B cell (primary cell): Measurements from ENCODE around the gene RIPOR2. TPM values are rescaled to one million over a fixed set of nuclear protein-coding genes. Genes with fewer than 3 reads are reported as not detected.
A peak's percentile ranks its signal among the peaks of the same experiment; 100 is the strongest.

ENCODE experiments used
- ATAC-seq: fragments of 200-7000 bp; cut with Tn5 transposase; one replicate; pipeline ENCODE4 v1.10.0; 2021; ENCODE audit warnings: low read depth, mild to moderate bottlenecking, moderate number of reproducible peaks, moderate library complexity
- CTCF ChIA-PET: fragments of 350-600 bp; sonication (Branson Sonifier 250); formaldehyde crosslinking; loops from one replicate; lab custom pipeline; 2021; ENCODE audit warnings: antibody characterized with exemption, inconsistent platforms; lab: Charles Lee
- POLR2A ChIA-PET: fragments of 350-600 bp; sonication (Branson Sonifier 250); formaldehyde crosslinking; loops from one replicate; lab custom pipeline; 2021; ENCODE audit warnings: antibody characterized with exemption; lab: Charles Lee
- DNase-seq: peaks from one replicate; pipeline ENCODE4 v3.0.0; 2013
- H2AFZ ChIP-seq: 2 replicates; pipeline ENCODE4 v1.6.1; 2012; ENCODE audit warnings: mild to moderate bottlenecking, low read depth, low read length; ENCODE audit not compliant: insufficient read depth, poor library complexity, severe bottlenecking
- H3K27ac ChIP-seq, 2 donors: 1 replicate in 1 of 2; 2 replicates in 1 of 2; pipeline ENCODE4 v1.5.1; 2012 to 2013; ENCODE audit warnings: low read length in 2 of 2, mild to moderate bottlenecking in 2 of 2, moderate library complexity in 1 of 2
- H3K27me3 ChIP-seq, 4 experiments: fragments of 200-600 bp in 1 of 4; sonication (generic) in 1 of 4; replicated peaks in 1 of 4; 1 replicate in 2 of 4; 2 replicates in 2 of 4; pipeline versions ENCODE4 v1.6.1 to v1.7.0; 2013 to 2016; ENCODE audit warnings: low read length in 3 of 4, mild to moderate bottlenecking in 2 of 4, mixed read lengths in 1 of 4, moderate library complexity in 1 of 4; ENCODE audit not compliant: insufficient read depth in 4 of 4, control insufficient read depth in 3 of 4; ENCODE audit errors: control extremely low read depth in 1 of 4
- H3K36me3 ChIP-seq, 2 experiments: replicated peaks in 1 of 2; 1 replicate in 1 of 2; 2 replicates in 1 of 2; pipeline versions ENCODE4 v1.6.1 to v1.7.1; 2013; ENCODE audit warnings: low read length in 1 of 2; ENCODE audit not compliant: insufficient read depth in 2 of 2, control insufficient read depth in 1 of 2; ENCODE audit errors: control extremely low read depth in 1 of 2, extremely low read depth in 1 of 2
- H3K4me1 ChIP-seq, 2 donors: fragments of 200-600 bp in 1 of 2; sonication (generic) in 1 of 2; 1 replicate in 1 of 2; 2 replicates in 1 of 2; pipeline versions ENCODE4 v1.5.1 to v1.6.1; 2013 to 2017; ENCODE audit warnings: low read length in 2 of 2; ENCODE audit not compliant: control insufficient read depth in 2 of 2, insufficient read depth in 2 of 2
- H3K4me2 ChIP-seq: replicated peaks from 2 replicates; pipeline ENCODE3; 2012; ENCODE audit warnings: mild to moderate bottlenecking, low read depth, low read length; ENCODE audit not compliant: poor library complexity, severe bottlenecking
- H3K4me3 ChIP-seq, 5 experiments: fragments of 200-600 bp in 1 of 5; sonication (generic) in 1 of 5; 1 replicate in 3 of 5; 2 replicates in 2 of 5; pipeline versions ENCODE4 v1.5.1 to v1.7.0; 2011 to 2016; ENCODE audit warnings: low read length in 4 of 5, mild to moderate bottlenecking in 4 of 5, low read depth in 2 of 5, control low read depth in 1 of 5, moderate library complexity in 1 of 5; ENCODE audit not compliant: insufficient read depth in 1 of 5; ENCODE audit errors: control extremely low read depth in 1 of 5, extremely low read depth in 1 of 5
- H3K79me2 ChIP-seq: fragments of 200-600 bp; sonication (generic); one replicate; pipeline ENCODE4 v1.6.0; 2016; ENCODE audit warnings: low read length; ENCODE audit not compliant: control insufficient read depth, insufficient read depth
- H3K9ac ChIP-seq: fragments of 200-600 bp; sonication (generic); 2 replicates; pipeline ENCODE4 v1.6.1; 2017; ENCODE audit warnings: mild to moderate bottlenecking, low read length, moderate library complexity
- H3K9me3 ChIP-seq, 3 donors: one replicate each; pipeline versions ENCODE4 v1.6.1 to v1.7.1; 2013; ENCODE audit warnings: low read length in 2 of 3; ENCODE audit not compliant: control insufficient read depth in 2 of 3, insufficient read depth in 1 of 3; ENCODE audit errors: control extremely low read depth in 1 of 3
- H4K20me1 ChIP-seq: 2 replicates; pipeline ENCODE4 v1.6.0; 2012; ENCODE audit warnings: mild to moderate bottlenecking, low read length; ENCODE audit not compliant: insufficient read depth, control insufficient read depth, poor library complexity, severe bottlenecking
- H3K27ac Mint-ChIP-seq: one replicate; pipeline ENCODE4 v1.8.0; 2021; ENCODE audit warnings: mixed read lengths
- H3K27me3 Mint-ChIP-seq: one replicate; pipeline ENCODE4 v1.8.0; 2021; ENCODE audit warnings: mixed read lengths
- H3K4me1 Mint-ChIP-seq: one replicate; pipeline ENCODE4 v1.8.0; 2021; ENCODE audit warnings: mixed read lengths
- H3K4me3 Mint-ChIP-seq: one replicate; pipeline ENCODE4 v1.8.0; 2021; ENCODE audit warnings: mixed read lengths
- H3K9me3 Mint-ChIP-seq: one replicate; pipeline ENCODE4 v1.8.0; 2022; ENCODE audit warnings: mixed read lengths; ENCODE audit not compliant: insufficient read depth
- CTCF ChIP-seq: fragments of 200-600 bp; IDR thresholded peaks from one replicate; pipeline ENCODE4 v1.8.0; 2022; ENCODE audit warnings: antibody characterized with exemption, mild to moderate bottlenecking
- EZH2 ChIP-seq: IDR thresholded peaks from 2 replicates; pipeline ENCODE4 v1.6.1; 2012; ENCODE audit warnings: borderline replicate concordance, low read depth, mild to moderate bottlenecking, moderate library complexity, low read length; ENCODE audit not compliant: insufficient read depth, poor library complexity, severe bottlenecking
- WGBS: methylation state at CpG from one replicate; pipeline ENCODE4 v1.1.5; 2013; ENCODE audit warnings: missing lambda C conversion rate; ENCODE audit not compliant: insufficient coverage; 5-methylcytosine and 5-hydroxymethylcytosine counted together
- intact Hi-C: fragments of 100-400 bp; cut with micrococcal nuclease; formaldehyde crosslinking; loops from one replicate; pipeline ENCODE4 v1.10.0; 2022
- polyA plus RNA-seq: library from polyadenylated mRNA; depleted of rRNA; stranded (reverse); fragments of >200 nt; gene quantifications from 2 replicates; pipeline ENCODE4 v1.2.3, GENCODE V29; 2012
- total RNA-seq, 2 donors: library from RNA; stranded (reverse); fragments of 120-200 nt in 1 of 2; gene quantifications; 1 replicate in 1 of 2; 2 replicates in 1 of 2; pipeline versions ENCODE4 v1.2.3 to v1.2.4, GENCODE V29; 2013 to 2022

Gene RIPOR2
- total and polyA plus RNA-seq, 2 donors (not counting 1 experiment from before 2014, with no cell fraction given): 300 to 430 TPM

GRCh38 chr6:24974182-24975171, 38.7 kb upstream of the RIPOR2 start:
- ATAC-seq (peak; percentile 79), DNase-seq (peak; percentile 43)
- Histone ChIP-seq H3K36me3 (no peaks in the 10 kb centered on the region), H3K4me2 (peak overlapping the region; percentile 52), H3K27ac (peak overlapping the region; percentile 42 to 50), H3K9me3 (no peaks in the 10 kb centered on the region), H3K4me1 (peaks cover 34 to 42% of the 10 kb centered on the region in 2 donors), H3K27me3 (no peaks in the 10 kb centered on the region), H3K79me2 (peaks cover 82% of the 10 kb centered on the region), H3K4me3 (peak overlapping the region in 1 of 5 experiments; percentile 33), H2AFZ (no peak overlapping the region), H4K20me1 (no peaks in the 10 kb centered on the region), H3K9ac (peak overlapping the region; percentile 16)
- CTCF ChIA-PET: interaction anchor here (0.6 to 4.7 kb wide), 7 partner anchors 17 to 117 kb away, joined by 3 to 36 read pairs (median 5); partner anchors contain the start of gene RIPOR2
- POLR2A ChIA-PET: interaction anchor here (0.7 to 2.5 kb wide), 6 partner anchors 13 to 40 kb away, joined by 3 to 6 read pairs (median 4); no protein-coding TSS in a partner anchor
- no peak for TF ChIP-seq EZH2
- no peak for TF ChIP-seq CTCF
- peak overlapping the region; percentile 76 for H3K4me3 Mint-ChIP-seq
- H3K4me1 Mint-ChIP-seq: peaks cover 65% of the 10 kb centered on the region
- intact Hi-C loops: loop anchor here (1.0 to 2.0 kb wide), 2 partner anchors 18 to 22 kb away; no protein-coding TSS in a partner anchor
- H3K27ac Mint-ChIP-seq: peak overlapping the region; percentile 90
- WGBS: 67% methylated on average over 1 of the region's 7 CpGs
- H3K9me3 Mint-ChIP-seq: no peaks in the 10 kb centered on the region
- H3K27me3 Mint-ChIP-seq: no peaks in the 10 kb centered on the region
